H1 (cell line): ENCODE results near the gene UBR1. TPM values are rescaled to one million over a fixed set of nuclear protein-coding genes. Genes with fewer than 3 reads are reported as not detected.

Experiments used
- GTF2F1 ChIP-seq: IDR thresholded peaks from 2 replicates; pipeline ENCODE4 v1.6.1; 2012; ENCODE audit warnings: low read depth, low read length, improper control_type of control experiment, borderline replicate concordance
- polyA plus RNA-seq, 7 experiments: library from polyadenylated mRNA; depleted of rRNA in 3 of 7; stranded (reverse) in 5 of 7; unstranded in 2 of 7; fragments of >200 nt in 5 of 7; fragments of 200-250 nt in 2 of 7; gene quantifications; 1 replicate in 5 of 7; 2 replicates in 1 of 7; 4 replicates in 1 of 7; pipeline versions ENCODE4 v1.2.1 to v1.2.3, GENCODE V29; 2011 to 2013; ENCODE audit warnings: missing spikeins in 2 of 7, mixed read lengths in 2 of 7
- total RNA-seq: library from RNA; stranded (reverse); fragmentation: NEBNext Ultra II Directional; extraction: Animal tissue kit (Norgen Biotek cat#: 25700); gene quantifications from 2 replicates; pipeline ENCODE4 v1.2.1, GENCODE V29; 2021

The UBR1 gene
- total and polyA plus RNA-seq, 2 of the 8 experiments (the other 6 are each of a cell fraction or from before 2014, with no cell fraction given): 3.7 to 18.7 TPM

GRCh38 chr15:42933886-42934667 lies 171.8 kb downstream of the UBR1 start (continued):
- TF ChIP-seq GTF2F1: no peak
